ENCODE data around the gene SMTN.

Gene SMTN

DNA sequence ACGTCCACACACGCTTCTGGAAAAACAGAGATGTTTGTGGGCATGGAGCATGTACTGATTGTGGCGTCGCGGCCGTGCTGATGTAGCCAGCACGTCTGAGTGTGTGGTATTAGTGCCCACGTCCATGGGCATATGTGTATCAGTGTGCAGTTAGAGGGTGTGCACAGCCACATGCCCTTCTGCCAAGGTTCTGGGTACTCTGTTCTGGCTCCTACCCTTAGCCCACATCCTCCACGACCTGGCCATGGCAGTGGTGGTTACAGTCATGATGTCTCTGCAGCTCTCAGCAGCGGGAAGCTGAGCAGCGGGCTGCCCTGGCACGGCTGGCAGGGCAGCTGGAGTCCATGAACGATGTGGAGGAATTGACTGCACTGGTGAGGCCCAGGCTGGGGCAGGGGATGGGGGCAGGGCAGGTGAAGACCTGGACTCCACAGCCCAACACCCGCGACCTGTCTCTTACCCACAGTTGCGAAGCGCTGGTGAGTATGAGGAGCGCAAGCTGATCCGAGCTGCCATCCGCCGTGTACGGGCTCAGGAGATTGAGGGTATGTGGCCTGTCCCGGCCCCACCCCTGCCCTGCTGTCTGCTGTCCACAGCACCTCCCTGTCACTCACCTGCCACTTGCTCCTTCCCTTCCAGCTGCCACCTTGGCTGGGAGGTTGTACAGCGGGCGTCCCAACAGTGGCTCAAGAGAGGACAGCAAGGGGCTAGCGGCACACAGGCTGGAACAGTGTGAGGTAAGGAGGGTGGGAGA lies 7.3 kb downstream of the SMTN start:
- TF ChIP-seq, protein P1, sequence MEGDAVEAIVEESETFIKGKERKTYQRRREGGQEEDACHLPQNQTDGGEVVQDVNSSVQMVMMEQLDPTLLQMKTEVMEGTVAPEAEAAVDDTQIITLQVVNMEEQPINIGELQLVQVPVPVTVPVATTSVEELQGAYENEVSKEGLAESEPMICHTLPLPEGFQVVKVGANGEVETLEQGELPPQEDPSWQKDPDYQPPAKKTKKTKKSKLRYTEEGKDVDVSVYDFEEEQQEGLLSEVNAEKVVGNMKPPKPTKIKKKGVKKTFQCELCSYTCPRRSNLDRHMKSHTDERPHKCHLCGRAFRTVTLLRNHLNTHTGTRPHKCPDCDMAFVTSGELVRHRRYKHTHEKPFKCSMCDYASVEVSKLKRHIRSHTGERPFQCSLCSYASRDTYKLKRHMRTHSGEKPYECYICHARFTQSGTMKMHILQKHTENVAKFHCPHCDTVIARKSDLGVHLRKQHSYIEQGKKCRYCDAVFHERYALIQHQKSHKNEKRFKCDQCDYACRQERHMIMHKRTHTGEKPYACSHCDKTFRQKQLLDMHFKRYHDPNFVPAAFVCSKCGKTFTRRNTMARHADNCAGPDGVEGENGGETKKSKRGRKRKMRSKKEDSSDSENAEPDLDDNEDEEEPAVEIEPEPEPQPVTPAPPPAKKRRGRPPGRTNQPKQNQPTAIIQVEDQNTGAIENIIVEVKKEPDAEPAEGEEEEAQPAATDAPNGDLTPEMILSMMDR (conservative IDR thresholded peaks at IDR 0.05), result no peak
- no peak for TF ChIP-seq ZFX (IDR thresholded peaks at IDR 0.05)
- no peak overlapping the region for H3K27ac ChIP-seq

DNA sequence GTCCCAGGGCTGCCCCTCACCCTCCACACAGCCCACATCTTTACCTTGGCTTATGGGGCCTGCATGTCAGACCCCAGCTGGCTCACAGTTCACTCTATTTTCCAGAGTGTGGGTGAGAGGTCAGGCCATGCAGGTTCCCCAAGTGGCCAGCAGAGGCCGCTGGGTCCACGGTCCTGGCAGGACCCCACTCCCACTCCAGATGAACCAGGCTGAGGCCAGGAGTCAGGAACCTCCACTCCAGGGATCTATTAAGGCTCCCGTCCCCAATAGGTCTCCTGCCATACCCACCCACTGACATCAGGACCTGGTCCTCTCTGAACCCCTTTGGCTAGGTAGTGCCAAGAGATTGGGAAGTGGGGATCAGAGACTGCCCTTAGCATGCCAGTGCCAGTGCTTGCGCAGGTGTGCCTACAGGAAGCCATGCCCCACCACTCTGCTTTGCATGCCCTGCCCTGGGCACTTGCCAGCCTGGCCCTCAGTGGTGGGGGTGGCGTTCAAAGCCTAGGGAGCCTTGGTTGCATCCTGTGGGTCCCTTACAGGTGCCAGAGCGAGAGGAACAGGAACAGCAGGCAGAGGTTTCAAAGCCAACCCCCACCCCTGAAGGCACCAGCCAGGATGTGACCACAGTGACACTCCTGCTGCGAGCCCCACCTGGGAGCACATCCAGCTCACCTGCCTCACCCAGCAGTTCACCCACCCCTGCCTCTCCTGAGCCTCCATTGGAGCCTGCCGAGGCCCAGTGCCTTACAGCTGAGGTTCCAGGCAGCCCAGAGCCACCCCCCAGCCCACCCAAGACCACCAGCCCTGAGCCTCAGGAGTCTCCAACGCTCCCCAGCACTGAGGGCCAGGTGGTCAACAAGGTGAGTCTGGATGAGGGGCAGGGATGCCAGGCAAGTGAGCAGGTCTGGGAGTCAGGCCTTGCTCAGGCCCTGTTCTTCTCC lies 8.3 kb downstream of the SMTN start:
- TF ChIP-seq, protein P1 (conservative IDR thresholded peaks at IDR 0.05), result peak; percentile 88
- no peak for TF ChIP-seq ZFX (IDR thresholded peaks at IDR 0.05)
- no peak overlapping the region for H3K27ac ChIP-seq

DNA sequence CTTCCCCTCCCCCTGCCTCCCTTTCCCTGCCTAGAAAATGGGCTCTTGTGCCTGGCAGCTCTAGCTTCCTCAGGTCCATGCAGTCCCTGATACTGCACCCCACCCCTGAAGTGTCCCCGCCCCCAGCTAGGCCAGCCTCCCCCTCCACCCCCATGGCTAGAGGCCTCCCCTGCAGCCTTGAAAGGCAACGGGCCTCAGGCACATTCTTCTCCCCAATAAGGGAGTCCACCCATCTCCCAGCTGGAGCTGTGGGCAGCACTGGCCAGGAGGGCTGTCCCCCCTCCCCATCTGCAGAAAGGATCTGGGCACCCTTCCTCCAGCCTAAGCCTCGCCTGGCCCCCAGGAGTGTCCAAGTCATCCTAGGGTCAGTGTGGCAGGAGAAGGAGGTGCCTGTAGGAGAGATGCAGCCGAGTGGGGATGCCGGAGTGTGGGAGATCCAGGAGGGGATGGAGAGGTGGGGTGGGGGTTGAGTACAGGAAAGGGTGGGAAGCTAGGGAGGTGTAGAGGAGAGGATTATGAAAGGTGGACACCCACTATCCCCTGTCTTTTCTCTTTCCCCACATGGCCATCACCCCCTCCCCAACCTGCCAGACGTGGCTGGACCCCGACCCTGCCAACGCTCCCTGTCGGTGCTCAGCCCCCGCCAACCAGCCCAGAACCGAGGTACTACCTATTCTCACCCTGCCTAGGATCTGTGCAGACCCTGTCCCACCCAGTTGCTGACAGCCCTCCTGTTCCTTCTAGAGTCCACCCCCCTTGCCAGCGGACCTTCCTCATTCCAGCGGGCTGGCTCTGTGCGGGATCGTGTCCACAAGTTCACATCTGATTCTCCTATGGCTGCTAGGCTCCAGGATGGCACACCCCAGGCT lies 9.3 kb downstream of the SMTN start:
- H3K27ac ChIP-seq, result no peak overlapping the region
- no peak for TF ChIP-seq ZFX (IDR thresholded peaks at IDR 0.05)
- TF ChIP-seq, protein P1 (conservative IDR thresholded peaks at IDR 0.05), result no peak

DNA sequence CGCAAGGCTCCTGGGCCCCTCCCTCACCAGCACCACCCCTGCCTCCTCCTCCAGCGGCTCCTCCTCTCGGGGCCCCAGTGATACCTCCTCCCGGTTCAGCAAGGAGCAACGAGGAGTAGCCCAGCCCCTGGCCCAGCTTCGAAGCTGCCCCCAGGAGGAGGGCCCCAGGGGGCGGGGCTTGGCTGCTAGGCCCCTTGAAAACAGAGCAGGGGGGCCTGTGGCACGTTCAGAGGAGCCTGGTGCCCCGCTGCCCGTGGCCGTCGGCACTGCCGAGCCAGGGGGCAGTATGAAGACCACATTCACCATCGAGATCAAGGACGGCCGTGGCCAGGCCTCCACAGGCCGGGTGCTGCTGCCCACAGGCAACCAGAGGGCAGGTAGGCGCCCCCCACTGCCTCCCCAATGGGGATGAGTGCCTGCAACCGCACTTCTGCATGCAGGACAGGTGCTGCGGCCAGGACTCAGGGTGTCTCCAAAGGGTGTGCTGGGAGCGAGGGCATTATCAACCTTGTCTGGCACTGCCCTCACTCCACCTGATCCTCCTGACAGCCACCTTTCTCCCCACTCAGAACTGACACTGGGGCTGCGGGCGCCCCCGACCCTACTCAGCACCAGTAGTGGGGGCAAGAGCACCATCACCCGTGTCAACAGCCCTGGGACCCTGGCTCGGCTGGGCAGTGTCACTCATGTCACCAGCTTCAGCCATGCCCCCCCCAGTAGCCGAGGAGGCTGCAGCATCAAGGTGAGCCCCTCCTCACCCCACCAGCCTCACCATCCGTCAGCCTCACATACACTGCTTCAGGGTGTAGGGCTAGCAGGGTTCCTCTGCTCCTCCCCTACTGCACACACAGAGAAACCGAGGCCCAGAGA lies 10.2 kb downstream of the SMTN start:
- TF ChIP-seq, protein P1 (conservative IDR thresholded peaks at IDR 0.05), result no peak
- TF ChIP-seq ZFX (IDR thresholded peaks at IDR 0.05), result no peak
- H3K27ac ChIP-seq, result no peak overlapping the region

DNA sequence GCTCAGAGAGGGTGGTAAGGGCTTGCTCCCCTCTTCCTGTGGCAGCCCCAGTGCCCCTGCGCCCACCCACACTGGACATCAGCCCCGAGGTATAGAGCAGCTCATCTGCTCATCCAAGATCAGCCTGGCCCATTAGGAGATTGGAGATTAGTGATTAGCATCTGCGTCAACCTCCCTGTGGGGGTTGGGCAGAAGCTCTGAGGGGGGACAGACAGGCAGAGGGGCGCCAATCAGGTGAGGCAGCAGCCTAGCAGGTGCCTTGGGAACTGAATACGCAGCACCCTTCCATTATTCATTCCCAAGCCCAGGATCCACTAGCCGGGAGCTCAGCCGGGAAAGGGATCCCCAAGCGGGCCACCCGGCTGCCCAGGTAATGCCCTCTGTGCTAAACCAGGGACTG lies 11.0 kb downstream of the SMTN start:
- H3K27ac ChIP-seq, result no peak overlapping the region
- TF ChIP-seq, protein P1 (conservative IDR thresholded peaks at IDR 0.05), result no peak
- TF ChIP-seq ZFX (IDR thresholded peaks at IDR 0.05), result no peak

DNA sequence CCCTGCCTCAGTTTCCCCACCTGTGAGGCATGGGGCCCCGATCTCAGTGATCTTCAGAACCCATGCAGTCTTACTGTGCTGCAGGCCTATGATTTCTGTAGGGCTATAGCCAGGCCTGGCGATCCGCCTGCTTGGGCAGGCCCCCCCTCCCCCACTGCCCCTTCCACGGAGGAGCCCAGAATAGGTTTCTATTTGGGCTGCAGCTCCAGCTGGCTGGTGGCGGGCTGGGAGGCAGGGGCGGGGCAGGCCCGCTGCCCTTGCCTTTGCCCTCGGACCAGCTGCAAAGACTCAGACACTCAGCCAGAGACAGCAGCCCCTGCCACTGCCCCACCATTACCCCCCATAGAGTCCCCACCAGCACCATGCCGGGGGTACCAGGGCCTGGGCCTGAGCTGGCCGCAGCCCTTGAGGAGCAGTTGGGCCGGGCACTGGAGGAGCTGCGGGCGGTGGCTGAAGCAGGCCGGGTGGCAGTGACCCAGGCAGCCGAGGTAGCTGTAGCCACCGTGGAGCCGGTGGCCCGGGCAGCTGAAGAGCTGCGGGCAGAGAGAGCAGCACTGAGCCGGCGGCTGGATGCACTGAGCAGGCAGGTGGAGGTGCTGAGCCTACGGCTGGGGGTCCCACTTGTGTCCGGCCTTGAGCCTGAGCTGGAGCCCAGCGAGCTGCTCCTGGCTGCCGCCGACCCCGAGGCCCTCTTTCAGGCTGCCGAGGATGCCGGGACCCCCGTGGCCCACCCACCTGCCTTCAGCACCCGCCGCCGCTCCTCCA lies 12.2 kb downstream of the SMTN start:
- TF ChIP-seq, protein P1 (conservative IDR thresholded peaks at IDR 0.05), result no peak
- TF ChIP-seq ZFX (IDR thresholded peaks at IDR 0.05), result no peak
- no peak overlapping the region for H3K27ac ChIP-seq
